SHP77 treated with DMSO at 0.1 percent for 48 hours (cell line): Measurements from ENCODE around the gene TSPAN18.

ENCODE experiments used
- DNase-seq: peaks from one replicate; lab custom pipeline; 2025; lab: John Stamatoyannopoulos, UW

TSPAN18 gene

DNA sequence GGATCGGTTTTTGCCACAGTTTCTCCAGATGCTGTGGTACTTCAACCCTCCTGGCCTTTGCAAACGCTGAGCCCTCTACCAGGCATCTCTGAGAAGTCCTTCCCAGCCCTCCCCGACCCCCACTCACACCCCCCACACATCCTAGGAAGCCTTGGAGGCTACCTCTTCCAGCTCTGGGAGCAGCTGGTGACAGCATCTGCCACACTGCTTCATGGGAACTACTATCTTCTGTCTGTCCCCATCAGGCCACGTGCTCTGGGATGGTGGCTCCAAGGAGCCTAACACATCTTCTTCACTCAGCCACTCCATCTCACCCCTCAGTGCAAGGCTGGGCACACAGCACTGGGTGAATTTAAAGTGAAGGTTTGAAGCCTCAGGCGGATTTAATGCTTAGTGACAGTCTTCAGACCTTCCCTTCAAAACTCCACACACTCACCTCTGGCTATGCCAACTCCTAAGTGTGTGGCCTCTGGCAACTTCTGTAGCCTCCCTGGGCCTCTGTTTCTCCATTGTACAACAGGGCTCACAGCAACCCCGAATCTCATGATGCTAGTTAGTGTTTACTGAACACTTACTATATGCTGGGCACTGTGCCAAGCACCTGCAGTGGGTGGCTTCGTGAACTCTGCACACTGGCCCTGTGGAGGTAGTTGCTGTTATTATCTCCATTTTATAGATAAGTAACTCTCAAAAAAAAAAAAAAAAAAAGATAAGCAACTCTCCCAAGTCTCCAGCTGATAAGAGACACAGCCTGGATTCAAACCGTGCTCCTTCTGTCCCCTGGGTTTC, 231.2 kb downstream of the TSPAN18 start:
- no peak for DNase-seq

DNA sequence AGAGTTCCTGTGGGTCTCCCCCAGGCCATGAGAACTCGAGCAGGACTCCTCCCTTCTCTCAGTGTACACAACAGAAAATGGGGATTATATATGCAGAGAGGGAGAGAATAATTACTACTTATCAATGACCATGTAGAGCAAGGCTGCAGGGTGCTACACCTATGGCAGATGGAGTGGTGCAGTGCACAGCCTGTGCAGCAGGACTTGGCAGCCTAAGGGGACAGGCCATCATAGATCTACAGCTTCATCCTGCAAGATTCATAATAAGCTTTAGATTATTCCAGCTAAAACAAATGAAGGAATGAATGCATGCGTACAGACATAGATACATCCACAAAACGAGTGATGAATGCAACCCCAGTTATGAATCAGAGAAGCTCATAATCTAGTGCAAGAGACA, 232.3 kb downstream of the TSPAN18 start:
- no peak for DNase-seq

DNA sequence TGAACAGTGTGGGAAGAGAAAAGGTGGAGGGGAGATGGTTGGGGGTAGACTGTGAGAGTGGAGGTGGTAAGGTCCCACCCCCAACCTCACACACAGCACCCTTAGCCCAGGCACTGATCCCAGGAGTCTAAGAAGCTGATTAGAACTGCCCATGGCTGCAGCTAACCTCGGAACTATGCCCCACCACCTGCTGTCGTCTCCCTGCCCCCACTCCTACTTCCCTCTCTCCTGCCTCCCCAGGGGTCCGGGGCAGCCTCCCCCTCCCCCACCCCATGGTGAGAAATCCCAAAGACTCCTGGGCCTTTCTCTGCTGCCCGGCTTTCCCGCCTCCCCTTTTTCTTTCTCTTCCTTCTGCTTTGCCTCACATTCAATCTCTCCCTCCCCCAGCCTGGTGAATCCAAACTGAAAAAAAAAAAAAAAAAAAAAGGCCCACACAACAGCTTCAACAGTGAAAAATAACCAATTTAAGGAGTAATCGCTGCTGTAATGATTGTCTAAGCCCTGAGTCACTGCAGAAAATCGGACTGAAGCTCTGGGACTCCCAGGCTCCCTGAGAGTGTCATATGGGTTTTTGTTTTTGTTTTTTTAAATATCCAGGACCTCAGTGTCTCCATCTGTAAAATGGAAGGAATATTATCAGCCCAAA, 233.6 kb downstream of the TSPAN18 start:
- DNase-seq, result no peak

DNA sequence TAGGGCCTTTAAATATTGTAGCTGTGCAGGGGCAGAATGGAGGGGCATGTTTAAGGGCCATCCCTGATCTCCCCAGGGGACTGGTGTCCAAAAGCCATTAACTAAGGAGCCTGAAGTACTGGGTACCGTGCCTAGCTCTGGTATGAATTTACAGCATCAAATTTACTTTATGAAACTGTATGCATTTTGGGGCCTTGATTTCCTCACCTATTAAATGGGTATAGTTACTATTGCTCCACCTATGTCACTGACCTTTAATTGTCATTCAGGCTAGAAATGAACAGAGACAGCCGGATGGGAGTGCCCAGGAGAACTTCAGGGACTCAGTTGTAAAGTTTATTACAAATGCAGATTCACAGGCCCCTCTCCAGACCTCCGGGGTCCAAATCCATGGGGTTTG, 235.7 kb downstream of the TSPAN18 start:
- no peak for DNase-seq

GRCh38 chr11:44963136-44963535, 236.4 kb downstream of the TSPAN18 start:
- DNase-seq, result no peak

DNA sequence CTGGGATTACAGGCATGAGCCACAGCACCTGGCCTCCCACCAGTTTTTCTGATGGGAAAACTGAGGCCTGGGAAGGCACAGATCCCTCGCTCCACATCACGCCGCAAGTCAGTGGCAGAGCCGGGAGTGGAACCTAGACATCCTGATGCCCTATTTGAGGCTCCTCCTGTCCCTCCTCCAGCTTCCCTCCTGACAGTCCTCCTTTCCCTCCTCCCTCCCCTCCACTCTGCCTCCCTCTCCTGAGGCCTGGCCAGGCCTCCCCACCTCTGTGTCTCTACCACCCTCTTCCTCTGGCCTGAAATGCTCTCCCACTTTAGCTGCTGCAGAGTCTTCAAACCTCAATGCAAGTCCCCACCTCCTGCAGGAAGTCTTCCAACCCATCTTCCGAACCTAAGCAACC, 237.2 kb downstream of the TSPAN18 start:
- DNase-seq, result no peak

DNA sequence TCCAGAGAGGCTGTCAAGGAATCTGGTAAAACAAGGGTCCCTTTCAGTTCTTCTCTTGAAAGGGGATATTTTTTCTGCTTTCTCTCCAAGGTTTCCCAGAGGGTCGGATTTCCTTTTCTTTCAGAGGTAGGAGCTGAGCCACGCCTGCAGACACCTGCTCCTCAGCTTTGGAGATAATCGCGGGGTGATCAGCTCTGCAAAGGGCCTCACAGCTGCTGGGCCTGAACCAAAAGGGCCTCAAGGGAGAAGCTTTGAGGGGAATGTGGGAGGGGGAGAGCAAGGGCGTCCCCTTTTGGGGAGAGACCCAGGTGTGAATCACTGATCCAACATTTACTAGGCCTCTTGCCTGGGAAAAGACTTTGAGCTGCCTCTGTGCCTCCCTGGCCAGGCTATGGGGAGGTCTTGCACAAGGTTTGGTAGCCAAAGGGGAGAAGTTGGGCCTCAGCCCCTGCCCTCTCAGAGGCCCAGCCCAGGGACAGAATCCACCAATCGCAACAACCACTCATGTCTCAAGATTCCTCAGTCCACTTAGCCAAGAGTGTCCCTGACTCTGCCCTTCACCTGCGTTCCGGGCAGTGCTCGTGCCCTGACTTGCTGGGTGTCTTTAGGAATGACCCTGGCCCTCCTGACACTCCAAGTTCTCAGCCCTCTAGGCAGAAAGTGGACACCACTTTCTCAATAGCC, 237.9 kb downstream of the TSPAN18 start:
- DNase-seq, result no peak

DNA sequence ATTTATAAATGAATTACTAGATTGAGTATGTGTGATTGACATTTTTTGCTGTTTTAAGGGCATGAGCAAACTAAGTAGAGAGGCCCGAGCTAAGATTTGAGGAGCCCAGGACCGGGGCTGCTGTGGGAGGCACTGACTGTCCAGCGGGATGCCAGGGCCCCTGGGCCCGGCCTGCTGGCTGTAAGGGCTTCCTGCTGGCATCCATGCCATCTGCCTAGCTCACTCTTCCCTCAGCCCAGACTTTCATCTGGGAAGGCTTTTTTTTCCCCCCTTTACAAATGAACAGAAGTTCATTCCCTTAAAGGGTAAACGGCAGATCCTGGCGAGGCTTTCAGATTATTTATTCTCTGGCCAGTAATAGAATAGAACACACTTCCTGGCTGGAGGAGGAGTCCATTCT, 239.9 kb downstream of the TSPAN18 start:
- no peak for DNase-seq

GRCh38 chr11:44967930-44968496, 241.3 kb downstream of the TSPAN18 start:
- no peak for DNase-seq

GRCh38 chr11:44968510-44968909, 241.7 kb downstream of the TSPAN18 start:
- no peak for DNase-seq

DNA sequence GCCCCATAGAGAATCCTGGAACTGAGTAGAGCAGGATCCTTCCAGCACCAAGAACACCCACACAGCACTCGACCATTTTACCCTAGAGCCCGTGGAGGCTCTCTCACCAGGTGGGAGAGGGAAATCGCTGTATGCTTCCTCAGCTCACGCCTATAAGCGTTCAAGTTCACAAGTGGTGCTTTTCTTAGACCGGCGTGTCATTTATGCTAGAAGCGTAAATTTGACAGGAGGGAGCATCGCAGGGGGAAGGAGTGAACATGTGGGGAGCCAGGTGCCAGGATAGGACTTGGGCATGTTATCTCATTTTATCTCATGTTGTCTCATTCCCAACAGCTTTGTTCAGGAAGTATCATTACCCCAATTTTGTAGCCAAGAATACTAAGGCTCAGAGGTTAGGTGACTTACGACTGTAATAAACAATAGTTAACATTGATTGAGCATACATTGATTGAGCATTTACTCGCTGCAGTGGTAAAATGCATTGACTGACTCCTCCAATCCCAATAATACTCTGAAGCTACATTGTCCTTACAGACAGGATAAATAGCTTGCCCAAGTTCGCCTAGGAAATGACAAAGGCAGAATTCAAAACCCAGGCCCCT, 243.0 kb downstream of the TSPAN18 start:
- DNase-seq, result no peak

GRCh38 chr11:44970293-44970692, 243.5 kb downstream of the TSPAN18 start:
- DNase-seq, result no peak

- no peak for DNase-seq
Observed at GRCh38 chr11:44971185-44971584, 244.4 kb downstream of the TSPAN18 start.

DNA sequence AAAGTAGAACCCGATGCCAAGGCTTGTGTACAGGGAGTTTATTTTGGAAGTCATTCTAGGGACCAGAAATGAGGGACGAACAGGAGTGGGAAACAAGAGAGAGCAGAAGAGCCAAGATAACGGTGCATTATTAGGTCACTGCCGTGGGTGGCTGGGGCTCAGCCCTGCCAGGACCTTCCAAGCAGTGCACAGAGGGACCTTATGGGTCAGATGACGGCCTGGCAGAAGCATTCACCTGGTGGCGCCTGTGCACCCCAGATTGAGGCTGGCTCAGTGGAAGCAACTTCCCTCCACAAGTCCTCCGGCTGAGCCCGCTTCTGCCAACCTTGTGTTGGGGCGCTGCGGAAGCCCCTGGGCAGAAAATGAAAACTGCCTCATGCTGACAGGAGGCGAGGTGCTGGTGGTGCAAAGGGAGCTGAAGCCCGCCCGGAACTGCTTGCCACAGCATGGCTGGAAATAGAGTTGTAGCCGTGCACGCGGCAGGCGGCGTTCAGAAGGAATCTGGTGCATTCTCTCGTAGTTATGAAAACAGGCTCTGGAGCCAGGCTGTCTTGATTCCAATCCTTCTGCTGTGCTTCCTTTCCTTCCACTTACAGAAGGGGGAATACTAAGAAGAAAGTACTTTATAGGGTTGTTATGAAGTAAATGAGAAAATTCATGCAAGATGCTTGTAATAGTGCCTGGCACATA, 246.1 kb downstream of the TSPAN18 start:
- no peak for DNase-seq

- no peak for DNase-seq
Observed at GRCh38 chr11:44973632-44974401, 247.1 kb downstream of the TSPAN18 start.

DNA sequence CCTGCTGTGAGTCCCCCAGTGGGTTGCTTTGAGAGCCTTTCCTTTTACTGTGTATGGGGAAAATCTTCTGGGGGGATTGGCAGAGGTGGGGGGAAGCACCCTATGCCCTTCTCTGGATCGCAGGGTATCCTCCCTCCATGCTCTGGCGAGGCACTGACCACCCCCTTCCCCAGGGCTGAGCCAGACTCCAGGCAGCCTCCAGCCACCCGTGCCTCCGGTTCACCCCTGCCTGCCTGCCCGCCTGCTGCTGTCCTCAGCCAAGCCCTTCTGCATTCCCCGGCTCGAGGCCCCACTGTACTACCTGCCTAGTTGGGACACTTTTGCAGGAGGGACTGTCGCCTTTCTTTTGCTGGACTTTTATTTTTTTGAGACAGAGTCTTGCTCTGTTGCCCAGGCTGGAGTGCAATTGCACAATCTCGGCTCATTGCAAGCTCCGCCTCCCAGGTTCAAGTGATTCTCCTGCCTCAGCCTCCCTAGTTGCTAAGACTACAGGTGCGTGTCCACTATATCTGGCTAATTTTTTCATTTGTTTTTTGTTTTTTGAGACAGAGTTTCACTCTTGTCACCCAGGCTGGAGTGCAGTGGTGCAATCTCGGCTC, 247.7 kb downstream of the TSPAN18 start:
- no peak for DNase-seq

GRCh38 chr11:44976576-44976975, 249.8 kb downstream of the TSPAN18 start:
- DNase-seq, result no peak

DNA sequence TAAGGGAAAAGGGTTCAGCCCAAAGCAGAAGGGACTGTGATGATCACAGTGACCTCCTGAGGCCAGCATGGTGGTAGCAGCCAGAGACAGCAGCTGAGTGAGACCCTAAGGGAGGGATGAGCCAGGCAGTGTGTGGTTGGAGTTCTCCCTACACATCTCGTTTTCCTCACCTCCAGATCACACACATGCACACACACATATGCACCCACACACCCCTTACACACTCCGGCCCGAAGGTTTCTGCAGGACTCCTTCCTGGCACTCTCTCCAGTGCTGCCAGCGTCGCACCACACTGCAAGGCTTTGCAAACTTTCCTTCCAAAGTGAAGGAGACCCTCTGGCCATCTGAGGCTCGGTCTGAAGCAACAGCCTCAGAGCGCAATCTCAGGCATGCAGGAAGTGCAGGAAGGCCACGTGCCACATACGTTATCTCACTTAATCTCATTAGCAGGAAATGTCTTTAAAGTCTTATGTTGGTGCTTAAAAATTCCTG, 250.8 kb downstream of the TSPAN18 start:
- DNase-seq, result peak; percentile 22

DNA sequence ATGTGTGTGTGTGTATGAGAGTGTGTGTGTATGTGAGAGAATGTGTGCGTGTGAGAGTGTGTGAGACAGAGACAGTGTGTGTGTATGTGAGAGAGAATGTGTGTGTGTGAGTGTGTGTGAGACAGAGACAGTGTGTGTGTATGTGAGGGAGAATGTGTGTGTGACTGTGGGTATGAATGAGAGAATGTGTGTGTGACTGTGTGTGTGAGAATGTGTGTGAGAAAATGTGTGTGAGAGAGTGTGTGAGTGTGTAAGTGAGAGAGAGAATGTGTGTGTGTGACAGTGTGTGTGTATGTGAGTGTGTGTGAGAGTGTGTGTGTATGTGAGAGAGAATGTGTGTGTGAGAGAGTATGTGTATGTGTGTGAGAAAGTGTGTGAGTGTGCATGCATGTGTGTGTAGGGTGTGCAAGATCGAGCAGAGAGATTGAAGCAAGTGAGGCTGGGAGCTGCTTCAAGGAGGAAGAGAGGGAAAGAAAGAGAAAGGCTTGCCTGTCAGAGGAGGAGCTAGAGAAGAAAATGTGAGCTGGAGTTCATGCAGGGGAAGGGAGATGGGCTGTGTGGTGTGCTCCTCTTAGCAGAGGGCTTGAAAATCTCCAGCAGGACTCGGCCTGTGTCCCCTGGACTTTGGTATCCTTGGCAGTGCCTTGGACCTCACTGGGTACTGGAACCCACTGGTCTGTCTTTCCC, 251.7 kb downstream of the TSPAN18 start:
- DNase-seq, result no peak

- peak; percentile 95 for DNase-seq
Observed at GRCh38 chr11:44978961-44979331, 252.2 kb downstream of the TSPAN18 start.
